Measurements from ENCODE around the gene ST3GAL3.
A peak's percentile ranks its signal among the peaks of the same experiment; 100 is the strongest.

Gene ST3GAL3

GRCh38 chr1:43970502-43970901, 263.2 kb downstream of the ST3GAL3 start:
- no peak overlapping the region for H3K27ac ChIP-seq (replicated peaks; ENCODE audit: low read length)
- H3K9ac ChIP-seq (ENCODE audit: low read depth, low read length, poor library complexity): peak overlapping the region; percentile 71
- no peak overlapping the region for H2BK15ac ChIP-seq (ENCODE audit: low read length)
- H4K91ac ChIP-seq (ENCODE audit: low read depth, low read length, poor library complexity): no peak overlapping the region
- H3K4ac ChIP-seq (ENCODE audit: low read length): no peak overlapping the region
- H3K9me3 ChIP-seq (replicated peaks in 1 of 2; ENCODE audit: control insufficient read depth in 2 of 2, insufficient read depth in 1 of 2, low read depth in 1 of 2, low read length in 2 of 2): no peaks in the 10 kb centered on the region
- H2BK12ac ChIP-seq (ENCODE audit: low read length): no peak overlapping the region
- H3K18ac ChIP-seq (ENCODE audit: low read length): no peak overlapping the region
- H2BK120ac ChIP-seq (ENCODE audit: low read depth, low read length): no peak overlapping the region
- H3K79me1 ChIP-seq (ENCODE audit: low read depth, low read length): peaks cover 5% of the 10 kb centered on the region
- peak overlapping the region; percentile 86 for H3K4me2 ChIP-seq (ENCODE audit: insufficient read depth, low read length, poor library complexity, severe bottlenecking)
- peaks cover 7 to 8% of the 10 kb centered on the region in 2 donors for H3K4me1 ChIP-seq (ENCODE audit: control insufficient read depth in 2 of 2, insufficient read depth in 1 of 2, low read depth in 1 of 2, low read length in 2 of 2)
- no peak overlapping the region for H4K8ac ChIP-seq (ENCODE audit: low read depth, low read length)
- H3K4me3 ChIP-seq (ENCODE audit: low read length in 2 of 2): peak overlapping the region; percentile 92
- H3K23ac ChIP-seq (ENCODE audit: low read depth, low read length, poor library complexity): no peak overlapping the region
- peak overlapping the region; percentile 93 for H2AFZ ChIP-seq (ENCODE audit: low read length)
- no peak overlapping the region for H2BK5ac ChIP-seq (ENCODE audit: low read length)
- no peak overlapping the region for H3K14ac ChIP-seq (ENCODE audit: low read length)
- no peaks in the 10 kb centered on the region for H3K27me3 ChIP-seq (ENCODE audit: control insufficient read depth in 3 of 3, insufficient read depth in 3 of 3, low read depth in 1 of 3, low read length in 3 of 3)
- DNase-seq (ENCODE audit: low spot score): no peak
- H3K36me3 ChIP-seq (replicated peaks in 1 of 2; ENCODE audit: control insufficient read depth in 2 of 2, insufficient read depth in 2 of 2, low read length in 2 of 2): peaks cover 4 to 31% of the 10 kb centered on the region in 2 donors
- WGBS, 2 donors (ENCODE audit: extremely low coverage in 2 of 2, insufficient read length in 2 of 2, insufficient replicate concordance in 1 of 2): no CpG with 5 or more reads among the region's 5 CpGs
- H2AK5ac ChIP-seq (ENCODE audit: low read depth, low read length): no peak overlapping the region

- no peak overlapping the region for H3K27ac ChIP-seq (replicated peaks; ENCODE audit: low read length)
- H3K18ac ChIP-seq (ENCODE audit: low read length): no peak overlapping the region
- no peak for DNase-seq (ENCODE audit: low spot score)
- H3K4me3 ChIP-seq (ENCODE audit: low read length in 2 of 2): peak overlapping the region in 1 of 2 donors; percentile 92
- no peak overlapping the region for H2BK5ac ChIP-seq (ENCODE audit: low read length)
- WGBS, 2 donors (ENCODE audit: extremely low coverage in 2 of 2, insufficient read length in 2 of 2, insufficient replicate concordance in 1 of 2): no CpG with 5 or more reads among the region's 9 CpGs
- H4K91ac ChIP-seq (ENCODE audit: low read depth, low read length, poor library complexity): no peak overlapping the region
- H2AK5ac ChIP-seq (ENCODE audit: low read depth, low read length): no peak overlapping the region
- H2BK120ac ChIP-seq (ENCODE audit: low read depth, low read length): no peak overlapping the region
- H3K4ac ChIP-seq (ENCODE audit: low read length): no peak overlapping the region
- H3K4me1 ChIP-seq (ENCODE audit: control insufficient read depth in 2 of 2, insufficient read depth in 1 of 2, low read depth in 1 of 2, low read length in 2 of 2): peaks cover 10 to 12% of the 10 kb centered on the region in 2 donors
- H3K27me3 ChIP-seq (ENCODE audit: control insufficient read depth in 3 of 3, insufficient read depth in 3 of 3, low read depth in 1 of 3, low read length in 3 of 3): no peaks in the 10 kb centered on the region
- H3K9me3 ChIP-seq (replicated peaks in 1 of 2; ENCODE audit: control insufficient read depth in 2 of 2, insufficient read depth in 1 of 2, low read depth in 1 of 2, low read length in 2 of 2): no peaks in the 10 kb centered on the region
- H3K23ac ChIP-seq (ENCODE audit: low read depth, low read length, poor library complexity): no peak overlapping the region
- H2AFZ ChIP-seq (ENCODE audit: low read length): no peak overlapping the region
- no peak overlapping the region for H2BK12ac ChIP-seq (ENCODE audit: low read length)
- H3K79me1 ChIP-seq (ENCODE audit: low read depth, low read length): peaks cover 8% of the 10 kb centered on the region
- peaks cover 4 to 33% of the 10 kb centered on the region in 2 donors for H3K36me3 ChIP-seq (replicated peaks in 1 of 2; ENCODE audit: control insufficient read depth in 2 of 2, insufficient read depth in 2 of 2, low read length in 2 of 2)
- no peak overlapping the region for H3K4me2 ChIP-seq (ENCODE audit: insufficient read depth, low read length, poor library complexity, severe bottlenecking)
- no peak overlapping the region for H3K14ac ChIP-seq (ENCODE audit: low read length)
- H4K8ac ChIP-seq (ENCODE audit: low read depth, low read length): no peak overlapping the region
- H2BK15ac ChIP-seq (ENCODE audit: low read length): no peak overlapping the region
- H3K9ac ChIP-seq (ENCODE audit: low read depth, low read length, poor library complexity): no peak overlapping the region
These were observed 263.6 kb downstream of the ST3GAL3 start for GRCh38 chr1:43970911-43971310.

- H2BK12ac ChIP-seq (ENCODE audit: low read length): no peak overlapping the region
- no peak overlapping the region for H2BK5ac ChIP-seq (ENCODE audit: low read length)
- no peak overlapping the region for H3K27ac ChIP-seq (replicated peaks; ENCODE audit: low read length)
- H3K18ac ChIP-seq (ENCODE audit: low read length): no peak overlapping the region
- no peak overlapping the region for H2BK15ac ChIP-seq (ENCODE audit: low read length)
- H3K4me1 ChIP-seq (ENCODE audit: control insufficient read depth in 2 of 2, insufficient read depth in 1 of 2, low read depth in 1 of 2, low read length in 2 of 2): peaks cover 10 to 17% of the 10 kb centered on the region in 2 donors
- H3K4me3 ChIP-seq (ENCODE audit: low read length in 2 of 2): peak overlapping the region in 1 of 2 donors; percentile 92
- no peak overlapping the region for H4K91ac ChIP-seq (ENCODE audit: low read depth, low read length, poor library complexity)
- WGBS, 2 donors (ENCODE audit: extremely low coverage in 2 of 2, insufficient read length in 2 of 2, insufficient replicate concordance in 1 of 2): no CpG with 5 or more reads among the region's 17 CpGs
- no peak for DNase-seq (ENCODE audit: low spot score)
- no peak overlapping the region for H2BK120ac ChIP-seq (ENCODE audit: low read depth, low read length)
- no peak overlapping the region for H3K4me2 ChIP-seq (ENCODE audit: insufficient read depth, low read length, poor library complexity, severe bottlenecking)
- H3K4ac ChIP-seq (ENCODE audit: low read length): no peak overlapping the region
- H3K9ac ChIP-seq (ENCODE audit: low read depth, low read length, poor library complexity): no peak overlapping the region
- H3K36me3 ChIP-seq (replicated peaks in 1 of 2; ENCODE audit: control insufficient read depth in 2 of 2, insufficient read depth in 2 of 2, low read length in 2 of 2): peaks cover 7 to 38% of the 10 kb centered on the region in 2 donors
- H2AFZ ChIP-seq (ENCODE audit: low read length): no peak overlapping the region
- no peaks in the 10 kb centered on the region for H3K9me3 ChIP-seq (replicated peaks in 1 of 2; ENCODE audit: control insufficient read depth in 2 of 2, insufficient read depth in 1 of 2, low read depth in 1 of 2, low read length in 2 of 2)
- H3K27me3 ChIP-seq (ENCODE audit: control insufficient read depth in 3 of 3, insufficient read depth in 3 of 3, low read depth in 1 of 3, low read length in 3 of 3): no peaks in the 10 kb centered on the region
- H4K8ac ChIP-seq (ENCODE audit: low read depth, low read length): no peak overlapping the region
- H3K23ac ChIP-seq (ENCODE audit: low read depth, low read length, poor library complexity): no peak overlapping the region
- no peak overlapping the region for H2AK5ac ChIP-seq (ENCODE audit: low read depth, low read length)
- no peak overlapping the region for H3K14ac ChIP-seq (ENCODE audit: low read length)
- peaks cover 8% of the 10 kb centered on the region for H3K79me1 ChIP-seq (ENCODE audit: low read depth, low read length)
These were observed 264.1 kb downstream of the ST3GAL3 start for GRCh38 chr1:43971336-43971980.

DNA sequence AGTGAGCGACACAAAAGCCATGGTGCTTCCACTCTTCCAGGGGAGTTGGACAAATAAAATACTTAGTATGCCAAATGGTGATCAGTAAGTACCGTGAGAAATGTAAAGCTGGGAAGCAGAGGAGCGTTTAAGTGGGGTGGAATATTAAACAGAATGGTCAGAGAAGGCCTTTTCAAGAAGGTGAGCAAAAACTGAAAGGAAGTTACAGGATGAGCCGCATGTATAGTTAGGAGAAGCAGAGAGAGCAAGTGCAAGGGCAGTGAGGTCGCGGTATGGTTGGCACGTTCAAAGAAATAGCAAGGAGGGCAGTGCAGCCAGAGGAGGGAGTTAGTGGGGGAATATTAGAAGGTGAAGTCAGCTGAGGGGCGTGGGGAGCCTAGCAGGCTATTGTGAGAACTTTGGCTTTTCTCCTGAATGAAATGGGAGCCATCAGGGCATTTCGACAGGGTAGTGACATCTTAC, 266.7 kb downstream of the ST3GAL3 start:
- Histone ChIP-seq H2AK5ac (ENCODE audit: low read depth, low read length) (no peak overlapping the region), H3K27ac (replicated peaks; ENCODE audit: low read length) (no peak overlapping the region)

More for the DNA sequence above, 266.7 kb downstream of the ST3GAL3 start:
- peaks cover 14 to 25% of the 10 kb centered on the region in 2 donors for H3K4me1 ChIP-seq (ENCODE audit: control insufficient read depth in 2 of 2, insufficient read depth in 1 of 2, low read depth in 1 of 2, low read length in 2 of 2)
- H2BK12ac ChIP-seq (ENCODE audit: low read length): no peak overlapping the region
- peaks cover 21 to 48% of the 10 kb centered on the region in 2 donors for H3K36me3 ChIP-seq (replicated peaks in 1 of 2; ENCODE audit: control insufficient read depth in 2 of 2, insufficient read depth in 2 of 2, low read length in 2 of 2)
- peaks cover 20% of the 10 kb centered on the region for H3K79me1 ChIP-seq (ENCODE audit: low read depth, low read length)
- no peak overlapping the region for H4K91ac ChIP-seq (ENCODE audit: low read depth, low read length, poor library complexity)
- H2BK5ac ChIP-seq (ENCODE audit: low read length): peak overlapping the region; percentile 79
- H3K18ac ChIP-seq (ENCODE audit: low read length): no peak overlapping the region
- H3K9ac ChIP-seq (ENCODE audit: low read depth, low read length, poor library complexity): no peak overlapping the region
- H2BK120ac ChIP-seq (ENCODE audit: low read depth, low read length): no peak overlapping the region
- WGBS, 2 donors (ENCODE audit: extremely low coverage in 2 of 2, insufficient read length in 2 of 2, insufficient replicate concordance in 1 of 2): no CpG with 5 or more reads among the region's 9 CpGs
- no peaks in the 10 kb centered on the region for H3K27me3 ChIP-seq (ENCODE audit: control insufficient read depth in 3 of 3, insufficient read depth in 3 of 3, low read depth in 1 of 3, low read length in 3 of 3)
- peak overlapping the region; percentile 82 for H3K4me2 ChIP-seq (ENCODE audit: insufficient read depth, low read length, poor library complexity, severe bottlenecking)
- H2BK15ac ChIP-seq (ENCODE audit: low read length): peak overlapping the region; percentile 87
- H3K9me3 ChIP-seq (replicated peaks in 1 of 2; ENCODE audit: control insufficient read depth in 2 of 2, insufficient read depth in 1 of 2, low read depth in 1 of 2, low read length in 2 of 2): no peaks in the 10 kb centered on the region
- DNase-seq (ENCODE audit: low spot score): no peak
- H3K4me3 ChIP-seq (ENCODE audit: low read length in 2 of 2): peak overlapping the region; percentile 90 to 98
- H4K8ac ChIP-seq (ENCODE audit: low read depth, low read length): no peak overlapping the region
- H3K14ac ChIP-seq (ENCODE audit: low read length): no peak overlapping the region
- no peak overlapping the region for H3K4ac ChIP-seq (ENCODE audit: low read length)
- H2AFZ ChIP-seq (ENCODE audit: low read length): peak overlapping the region; percentile 97
- peak overlapping the region; percentile 98 for H3K23ac ChIP-seq (ENCODE audit: low read depth, low read length, poor library complexity)
